ENCODE measurements around the gene CDH4. TPM values are rescaled to one million over a fixed set of nuclear protein-coding genes. Genes with fewer than 3 reads are reported as not detected.
A peak's percentile ranks its signal among the peaks of the same experiment; 100 is the strongest.

Gene CDH4
- total and polyA plus RNA-seq, 5 donors from 2014 or later, result 0.07 to 0.69 (median 0.49) TPM; not detected in 1

GRCh38 chr20:61514396-61514795, 262.3 kb downstream of the CDH4 start:
- Histone ChIP-seq H3K27me3 (ENCODE audit: control insufficient read depth, insufficient read depth, low read length) (no peaks in the 10 kb centered on the region), H3K36me3 (ENCODE audit: control insufficient read depth, insufficient read depth, low read length) (no peaks in the 10 kb centered on the region), H3K4me3 (ENCODE audit: low read depth, low read length) (no peak overlapping the region), H3K4me1 (ENCODE audit: control insufficient read depth, insufficient read depth, low read length, poor library complexity, severe bottlenecking) (no peaks in the 10 kb centered on the region), H3K9me3 (ENCODE audit: control insufficient read depth in 2 of 2, low read length in 2 of 2) (no peaks in the 10 kb centered on the region), H3K27ac (ENCODE audit: insufficient read depth, low read length, poor library complexity, severe bottlenecking) (no peak overlapping the region)
- no peak overlapping the region for H3K4me3 Mint-ChIP-seq
- no peaks in the 10 kb centered on the region for H3K4me1 Mint-ChIP-seq
- ATAC-seq (ENCODE audit: low read depth in 2 of 2) (no peak), DNase-seq (no peak)
- H3K27me3 Mint-ChIP-seq, result no peaks in the 10 kb centered on the region
- peaks cover 0 to 3% (median 0%) of the 10 kb centered on the region in 7 donors for H3K9me3 Mint-ChIP-seq
- H3K36me3 Mint-ChIP-seq, result no peaks in the 10 kb centered on the region
- H3K27ac Mint-ChIP-seq, result no peak overlapping the region

GRCh38 chr20:61514805-61515505, 262.9 kb downstream of the CDH4 start:
- no peak overlapping the region for H3K4me3 ChIP-seq (ENCODE audit: low read depth, low read length)
- H3K36me3 ChIP-seq (ENCODE audit: control insufficient read depth, insufficient read depth, low read length), result no peaks in the 10 kb centered on the region
- no peak for ATAC-seq (ENCODE audit: low read depth in 2 of 2)
- no peak for DNase-seq
- H3K4me1 ChIP-seq (ENCODE audit: control insufficient read depth, insufficient read depth, low read length, poor library complexity, severe bottlenecking), result no peaks in the 10 kb centered on the region
- no peaks in the 10 kb centered on the region for H3K9me3 ChIP-seq (ENCODE audit: control insufficient read depth in 2 of 2, low read length in 2 of 2)
- no peaks in the 10 kb centered on the region for H3K4me1 Mint-ChIP-seq
- no peaks in the 10 kb centered on the region for H3K36me3 Mint-ChIP-seq
- no peak overlapping the region for H3K4me3 Mint-ChIP-seq
- H3K27me3 ChIP-seq (ENCODE audit: control insufficient read depth, insufficient read depth, low read length), result no peaks in the 10 kb centered on the region
- peaks cover 0 to 3% (median 0%) of the 10 kb centered on the region in 7 donors for H3K9me3 Mint-ChIP-seq
- no peak overlapping the region for H3K27ac Mint-ChIP-seq
- no peak overlapping the region for H3K27ac ChIP-seq (ENCODE audit: insufficient read depth, low read length, poor library complexity, severe bottlenecking)
- no peaks in the 10 kb centered on the region for H3K27me3 Mint-ChIP-seq

- no peaks in the 10 kb centered on the region for H3K4me1 ChIP-seq (ENCODE audit: control insufficient read depth, insufficient read depth, low read length, poor library complexity, severe bottlenecking)
- Mint-ChIP-seq H3K4me3 (no peak overlapping the region), H3K9me3 (peaks cover 0 to 3% (median 0%) of the 10 kb centered on the region in 7 donors), H3K36me3 (no peaks in the 10 kb centered on the region), H3K27me3 (no peaks in the 10 kb centered on the region), H3K4me1 (no peaks in the 10 kb centered on the region), H3K27ac (no peak overlapping the region)
- DNase-seq (no peak), ATAC-seq (ENCODE audit: low read depth in 2 of 2) (no peak)
- H3K27me3 ChIP-seq (ENCODE audit: control insufficient read depth, insufficient read depth, low read length), result no peaks in the 10 kb centered on the region
- H3K4me3 ChIP-seq (ENCODE audit: low read depth, low read length), result no peak overlapping the region
- no peaks in the 10 kb centered on the region for H3K36me3 ChIP-seq (ENCODE audit: control insufficient read depth, insufficient read depth, low read length)
- no peaks in the 10 kb centered on the region for H3K9me3 ChIP-seq (ENCODE audit: control insufficient read depth in 2 of 2, low read length in 2 of 2)
- H3K27ac ChIP-seq (ENCODE audit: insufficient read depth, low read length, poor library complexity, severe bottlenecking), result no peak overlapping the region
Measured at GRCh38 chr20:61515922-61516321, 263.9 kb downstream of the CDH4 start.

GRCh38 chr20:61516346-61517208, 264.5 kb downstream of the CDH4 start:
- no peak overlapping the region for H3K4me3 Mint-ChIP-seq
- H3K4me1 Mint-ChIP-seq, result no peaks in the 10 kb centered on the region
- Histone ChIP-seq H3K36me3 (ENCODE audit: control insufficient read depth, insufficient read depth, low read length) (no peaks in the 10 kb centered on the region), H3K4me1 (ENCODE audit: control insufficient read depth, insufficient read depth, low read length, poor library complexity, severe bottlenecking) (no peaks in the 10 kb centered on the region), H3K27me3 (ENCODE audit: control insufficient read depth, insufficient read depth, low read length) (no peaks in the 10 kb centered on the region), H3K27ac (ENCODE audit: insufficient read depth, low read length, poor library complexity, severe bottlenecking) (no peak overlapping the region), H3K4me3 (ENCODE audit: low read depth, low read length) (no peak overlapping the region), H3K9me3 (ENCODE audit: control insufficient read depth in 2 of 2, low read length in 2 of 2) (no peaks in the 10 kb centered on the region)
- no peak for ATAC-seq (ENCODE audit: low read depth in 2 of 2)
- no peak for DNase-seq
- H3K36me3 Mint-ChIP-seq, result no peaks in the 10 kb centered on the region
- H3K9me3 Mint-ChIP-seq, result peaks cover 0 to 3% (median 0%) of the 10 kb centered on the region in 7 donors
- H3K27ac Mint-ChIP-seq, result no peak overlapping the region
- H3K27me3 Mint-ChIP-seq, result no peaks in the 10 kb centered on the region

- H3K27ac ChIP-seq (ENCODE audit: insufficient read depth, low read length, poor library complexity, severe bottlenecking), result no peak overlapping the region
- H3K4me3 ChIP-seq (ENCODE audit: low read depth, low read length), result no peak overlapping the region
- H3K4me1 ChIP-seq (ENCODE audit: control insufficient read depth, insufficient read depth, low read length, poor library complexity, severe bottlenecking), result no peaks in the 10 kb centered on the region
- peaks cover 0 to 3% (median 0%) of the 10 kb centered on the region in 7 donors for H3K9me3 Mint-ChIP-seq
- H3K27me3 Mint-ChIP-seq, result no peaks in the 10 kb centered on the region
- H3K27me3 ChIP-seq (ENCODE audit: control insufficient read depth, insufficient read depth, low read length), result no peaks in the 10 kb centered on the region
- no peaks in the 10 kb centered on the region for H3K9me3 ChIP-seq (ENCODE audit: control insufficient read depth in 2 of 2, low read length in 2 of 2)
- no peak overlapping the region for H3K4me3 Mint-ChIP-seq
- no peaks in the 10 kb centered on the region for H3K36me3 ChIP-seq (ENCODE audit: control insufficient read depth, insufficient read depth, low read length)
- no peak for DNase-seq
- ATAC-seq (ENCODE audit: low read depth in 2 of 2), result no peak
- H3K36me3 Mint-ChIP-seq, result no peaks in the 10 kb centered on the region
- H3K4me1 Mint-ChIP-seq, result no peaks in the 10 kb centered on the region
- H3K27ac Mint-ChIP-seq, result no peak overlapping the region
Measured at GRCh38 chr20:61517419-61517818, 265.4 kb downstream of the CDH4 start.

- no peak for DNase-seq
- Mint-ChIP-seq H3K4me1 (no peaks in the 10 kb centered on the region), H3K36me3 (no peaks in the 10 kb centered on the region), H3K9me3 (peaks cover 0 to 3% (median 0%) of the 10 kb centered on the region in 7 donors), H3K4me3 (no peak overlapping the region), H3K27me3 (no peaks in the 10 kb centered on the region), H3K27ac (peak overlapping the region in 1 of 3 donors; percentile 39)
- H3K27ac ChIP-seq (ENCODE audit: insufficient read depth, low read length, poor library complexity, severe bottlenecking), result no peak overlapping the region
- H3K27me3 ChIP-seq (ENCODE audit: control insufficient read depth, insufficient read depth, low read length), result no peaks in the 10 kb centered on the region
- no peaks in the 10 kb centered on the region for H3K36me3 ChIP-seq (ENCODE audit: control insufficient read depth, insufficient read depth, low read length)
- no peak overlapping the region for H3K4me3 ChIP-seq (ENCODE audit: low read depth, low read length)
- H3K4me1 ChIP-seq (ENCODE audit: control insufficient read depth, insufficient read depth, low read length, poor library complexity, severe bottlenecking), result no peaks in the 10 kb centered on the region
- no peak for ATAC-seq (ENCODE audit: low read depth in 2 of 2)
- no peaks in the 10 kb centered on the region for H3K9me3 ChIP-seq (ENCODE audit: control insufficient read depth in 2 of 2, low read length in 2 of 2)
Measured at GRCh38 chr20:61518424-61518951, 266.4 kb downstream of the CDH4 start.

- no peaks in the 10 kb centered on the region for H3K36me3 Mint-ChIP-seq
- DNase-seq (no peak), ATAC-seq (ENCODE audit: low read depth in 2 of 2) (no peak)
- Histone ChIP-seq H3K4me3 (ENCODE audit: low read depth, low read length) (no peak overlapping the region), H3K36me3 (ENCODE audit: control insufficient read depth, insufficient read depth, low read length) (no peaks in the 10 kb centered on the region), H3K4me1 (ENCODE audit: control insufficient read depth, insufficient read depth, low read length, poor library complexity, severe bottlenecking) (no peaks in the 10 kb centered on the region), H3K27ac (ENCODE audit: insufficient read depth, low read length, poor library complexity, severe bottlenecking) (no peak overlapping the region), H3K9me3 (ENCODE audit: control insufficient read depth in 2 of 2, low read length in 2 of 2) (no peaks in the 10 kb centered on the region), H3K27me3 (ENCODE audit: control insufficient read depth, insufficient read depth, low read length) (no peaks in the 10 kb centered on the region)
- H3K9me3 Mint-ChIP-seq, result peaks cover 0 to 3% (median 0%) of the 10 kb centered on the region in 7 donors
- H3K27me3 Mint-ChIP-seq, result no peaks in the 10 kb centered on the region
- H3K4me3 Mint-ChIP-seq, result no peak overlapping the region
- H3K4me1 Mint-ChIP-seq, result no peaks in the 10 kb centered on the region
- no peak overlapping the region for H3K27ac Mint-ChIP-seq
Measured at GRCh38 chr20:61519488-61519887, 267.4 kb downstream of the CDH4 start.

All from CD4-positive, CD25-positive, alpha-beta regulatory T cell (primary cell).